C4-2B (cell line): ENCODE results near the gene PTGES.

Experiments
- ZFX ChIP-seq: fragments of 450-650 bp; IDR thresholded peaks from 2 replicates; pipeline ENCODE4 v1.6.1; 2017
- TF ChIP-seq, protein P1 (sequence below): fragments of 450-650 bp; conservative IDR thresholded peaks from 2 replicates; pipeline ENCODE4 v1.5.1; 2017; ENCODE audit warnings: mild to moderate bottlenecking

DNA sequence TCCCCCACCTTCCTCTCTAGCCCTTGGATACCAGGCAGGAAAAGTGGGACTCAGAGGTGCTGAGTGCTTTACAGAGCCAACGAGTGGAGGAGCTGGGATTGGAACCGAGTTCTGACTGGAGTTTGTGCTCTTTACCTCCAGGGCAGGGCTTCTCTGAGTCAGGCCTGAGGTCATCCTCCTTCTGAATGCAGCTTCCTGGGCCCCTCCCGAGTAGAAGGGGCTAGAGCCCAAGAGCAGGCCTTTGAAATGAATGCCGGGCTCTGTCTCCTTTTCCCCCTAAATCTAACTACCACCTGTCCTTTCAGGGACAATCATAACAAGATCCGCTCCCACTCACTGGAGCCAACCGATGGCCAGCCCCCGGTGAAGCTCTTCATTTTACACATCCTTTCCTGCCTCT lies 12.7 kb downstream of the PTGES start:
- TF ChIP-seq, protein P1, sequence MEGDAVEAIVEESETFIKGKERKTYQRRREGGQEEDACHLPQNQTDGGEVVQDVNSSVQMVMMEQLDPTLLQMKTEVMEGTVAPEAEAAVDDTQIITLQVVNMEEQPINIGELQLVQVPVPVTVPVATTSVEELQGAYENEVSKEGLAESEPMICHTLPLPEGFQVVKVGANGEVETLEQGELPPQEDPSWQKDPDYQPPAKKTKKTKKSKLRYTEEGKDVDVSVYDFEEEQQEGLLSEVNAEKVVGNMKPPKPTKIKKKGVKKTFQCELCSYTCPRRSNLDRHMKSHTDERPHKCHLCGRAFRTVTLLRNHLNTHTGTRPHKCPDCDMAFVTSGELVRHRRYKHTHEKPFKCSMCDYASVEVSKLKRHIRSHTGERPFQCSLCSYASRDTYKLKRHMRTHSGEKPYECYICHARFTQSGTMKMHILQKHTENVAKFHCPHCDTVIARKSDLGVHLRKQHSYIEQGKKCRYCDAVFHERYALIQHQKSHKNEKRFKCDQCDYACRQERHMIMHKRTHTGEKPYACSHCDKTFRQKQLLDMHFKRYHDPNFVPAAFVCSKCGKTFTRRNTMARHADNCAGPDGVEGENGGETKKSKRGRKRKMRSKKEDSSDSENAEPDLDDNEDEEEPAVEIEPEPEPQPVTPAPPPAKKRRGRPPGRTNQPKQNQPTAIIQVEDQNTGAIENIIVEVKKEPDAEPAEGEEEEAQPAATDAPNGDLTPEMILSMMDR: no peak
- no peak for TF ChIP-seq ZFX
